Colon (tissue), 2 donors: Measurements from ENCODE around the gene PLCD3.
"Not testable (repeated sequence)": the region's sequence is repeated elsewhere in the genome, so short reads cannot be mapped to it uniquely, and the experiment has no call there.

Experiments
- FAIRE-seq: peaks from 2 replicates; lab custom pipeline; 2012; peaks lifted over from hg19 to GRCh38; lab: Jason Lieb, UNC
- donor health status: control.
- donor health status: control.

The PLCD3 gene

DNA sequence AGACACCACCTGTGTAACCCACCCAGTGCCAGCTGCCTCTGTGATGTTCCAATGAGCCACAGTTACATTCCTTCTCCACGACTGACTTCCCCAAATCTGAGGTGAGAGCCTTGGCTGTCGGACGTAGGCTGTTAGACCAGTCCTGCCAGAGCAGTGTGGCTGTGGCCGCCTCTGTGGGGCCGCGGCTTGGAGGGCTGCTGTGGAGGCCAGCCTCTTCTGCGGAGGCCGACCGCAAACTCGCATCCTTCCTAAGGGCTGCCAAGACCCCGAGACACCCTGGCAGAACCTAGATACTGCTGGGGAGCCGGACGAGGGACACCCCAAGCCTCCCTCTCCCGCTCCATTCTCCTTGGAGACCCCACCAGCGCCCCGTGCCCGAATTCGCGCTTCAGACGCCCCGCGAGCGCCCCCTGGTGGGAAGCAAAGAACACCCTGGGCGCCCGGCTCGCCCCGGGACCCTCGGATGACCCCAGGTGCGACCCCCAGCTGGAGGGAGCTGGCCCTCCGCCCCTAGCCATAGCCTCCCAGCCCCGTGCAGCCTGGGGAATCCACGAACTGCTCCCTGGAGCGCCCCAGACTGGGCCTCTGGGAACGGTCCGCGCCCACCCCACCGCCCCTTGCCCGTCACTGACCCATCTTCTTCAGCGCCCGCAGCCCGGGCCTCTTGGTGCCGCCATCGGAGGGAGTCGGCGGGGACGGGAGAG, 547 bp downstream of the PLCD3 start:
- no peak for FAIRE-seq

DNA sequence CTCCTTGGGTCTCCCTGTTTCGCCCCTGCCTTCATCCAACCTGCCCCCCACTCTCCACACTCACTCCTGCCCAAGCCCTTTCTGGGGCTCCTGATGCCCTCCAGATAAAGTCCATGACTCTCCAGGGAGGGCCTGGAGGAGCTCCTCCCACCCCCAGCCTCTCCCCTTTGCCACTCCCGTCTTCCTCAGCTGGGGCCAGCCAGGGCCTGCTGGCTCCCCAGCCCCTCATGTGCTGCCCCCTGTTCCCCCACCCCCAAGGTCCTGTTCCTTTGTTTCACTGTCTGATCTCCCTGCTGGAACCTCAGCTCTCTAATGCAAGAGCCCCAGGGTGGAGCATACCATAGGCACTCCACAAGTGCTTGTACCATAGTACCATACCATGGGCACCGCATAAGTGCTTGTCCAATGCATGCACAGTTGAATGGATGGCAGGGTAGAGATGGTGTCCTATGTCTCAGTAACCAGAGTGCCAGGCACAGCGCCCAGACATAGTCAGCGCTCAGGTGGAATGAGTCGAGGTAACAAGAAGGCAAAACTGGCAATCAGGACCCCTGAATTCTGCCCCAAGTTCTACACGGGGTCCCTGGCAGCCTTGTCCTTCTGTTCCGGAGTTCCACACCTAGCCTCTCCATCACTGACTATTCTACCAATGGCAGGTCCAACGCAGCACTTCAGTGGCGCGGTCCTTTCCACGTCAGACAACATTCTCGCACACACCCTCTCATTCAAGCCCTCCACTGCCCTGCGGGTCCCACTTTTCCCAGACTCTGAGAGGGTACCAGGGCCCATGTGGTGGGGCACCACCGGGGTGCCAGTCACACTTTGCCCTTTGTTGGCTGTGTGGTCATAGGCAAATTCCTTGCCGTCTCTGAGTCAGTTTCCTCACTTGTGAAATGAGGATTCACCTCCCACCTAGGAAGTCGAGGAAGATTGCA, 1.4 kb downstream of the PLCD3 start:
- FAIRE-seq = no peak

DNA sequence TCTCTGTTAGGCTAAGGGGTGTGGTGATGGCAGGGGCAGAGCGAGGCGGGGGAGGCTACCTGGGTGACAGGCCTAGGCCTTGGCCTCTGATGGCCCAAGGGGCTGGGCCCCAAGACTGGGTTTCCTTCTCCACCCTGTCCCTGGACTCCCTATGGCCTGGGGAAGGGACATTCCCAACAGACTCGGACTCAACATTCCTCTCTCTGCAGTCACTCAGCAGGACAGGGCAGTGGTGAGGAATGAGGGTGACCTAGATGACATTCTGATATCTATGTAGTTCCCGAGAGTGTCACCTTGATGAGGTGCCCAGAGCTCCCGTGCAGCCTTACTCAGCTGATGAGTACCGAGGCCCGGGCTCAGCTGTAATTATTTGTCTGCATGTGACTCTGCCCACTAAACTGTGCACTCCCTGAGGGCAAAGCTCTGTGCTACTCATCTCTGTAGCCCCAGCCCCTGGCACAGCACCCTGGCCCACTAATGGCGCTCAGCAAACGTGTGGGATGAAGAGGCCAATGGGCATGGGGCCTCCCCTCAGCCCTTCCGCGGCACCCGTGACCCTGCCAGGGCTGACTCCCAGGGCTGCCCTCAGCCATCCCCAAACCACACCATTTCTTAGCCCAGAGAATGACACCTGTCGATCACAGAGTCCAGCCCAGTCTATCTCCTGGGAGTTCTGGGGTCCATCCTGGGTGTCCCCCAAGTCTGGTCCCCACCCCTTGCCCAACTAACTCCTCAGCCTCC, 2.2 kb downstream of the PLCD3 start:
- no peak for FAIRE-seq

- FAIRE-seq = no peak
Observed at GRCh38 chr17:45129426-45129939, 2.8 kb downstream of the PLCD3 start.

GRCh38 chr17:45128989-45129388, 3.3 kb downstream of the PLCD3 start:
- no peak for FAIRE-seq

- FAIRE-seq = no peak
Observed at GRCh38 chr17:45128331-45128730, 4.0 kb downstream of the PLCD3 start.

DNA sequence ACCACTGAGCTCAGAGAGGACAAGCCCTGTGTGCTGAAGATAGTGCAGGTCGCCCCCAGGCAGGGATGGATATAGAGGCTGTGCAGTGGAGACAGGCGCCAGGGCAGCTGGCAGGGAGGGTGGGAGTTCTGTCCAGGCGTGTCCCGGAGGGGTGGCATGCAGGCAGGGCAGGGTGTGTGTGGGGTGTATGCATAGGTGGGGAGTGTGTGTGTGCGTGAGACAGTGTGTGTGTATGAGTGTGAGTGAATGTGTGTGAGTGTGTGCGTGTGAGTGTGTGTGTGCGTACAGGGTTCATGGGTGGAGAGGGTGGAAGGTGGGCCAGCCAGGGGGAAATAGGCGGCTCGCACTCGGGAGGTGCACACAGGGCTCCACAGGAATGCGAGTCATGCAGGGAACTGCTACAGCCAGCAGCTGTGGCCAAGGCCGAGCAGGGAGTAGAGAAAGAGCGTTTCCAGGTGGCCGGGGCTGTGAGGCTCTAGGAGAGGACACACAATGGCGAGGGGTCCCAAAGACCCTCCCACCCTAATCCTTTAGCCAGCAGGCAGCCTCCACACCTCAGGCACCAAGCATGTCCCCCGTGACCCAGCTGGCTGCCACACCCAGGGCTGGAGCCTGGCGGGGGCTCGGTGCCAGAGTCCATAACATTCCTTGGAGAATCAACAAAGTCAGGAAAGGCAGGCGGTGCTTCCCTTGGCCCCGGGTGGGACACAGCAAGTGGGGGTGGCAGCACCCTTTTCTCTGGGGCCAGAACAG, 4.6 kb downstream of the PLCD3 start:
- FAIRE-seq = no peak

DNA sequence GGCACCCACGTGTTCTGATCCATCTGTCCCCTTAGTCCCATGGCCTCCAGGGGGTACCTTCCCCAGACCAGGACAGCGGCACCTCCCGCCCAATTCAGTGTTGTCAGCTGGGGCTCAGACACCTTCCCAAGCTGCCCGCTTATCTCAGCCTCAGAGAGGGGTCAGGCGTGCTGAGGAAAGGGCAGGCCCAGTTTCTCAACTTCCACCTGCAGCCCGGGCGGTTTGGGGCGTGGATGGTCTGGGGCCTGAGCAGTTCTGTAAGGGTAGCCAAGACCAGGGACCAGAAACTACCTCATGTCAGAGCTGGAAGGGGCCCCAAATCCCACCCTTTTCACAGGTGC, 5.1 kb downstream of the PLCD3 start:
- FAIRE-seq = no peak

DNA sequence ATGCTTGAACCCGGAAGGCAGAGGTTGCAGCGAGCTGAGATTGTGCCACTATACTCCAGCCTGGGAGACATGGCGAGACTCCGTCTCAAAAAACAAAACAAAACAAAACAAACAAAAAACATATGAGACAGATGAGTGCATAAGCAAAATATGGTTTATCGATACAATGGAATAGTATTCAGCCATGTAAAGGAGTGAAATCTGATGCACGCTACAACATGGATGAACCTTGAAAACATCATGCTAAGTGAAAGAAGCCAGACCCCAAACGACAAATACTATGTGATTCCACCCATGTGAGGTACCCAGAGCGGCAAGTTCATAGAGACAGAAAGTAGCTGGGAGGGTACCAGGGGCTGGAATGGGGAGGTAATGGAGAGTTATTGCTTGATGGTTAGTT, 6.8 kb downstream of the PLCD3 start:
- FAIRE-seq = no peak

GRCh38 chr17:45124797-45125122, 7.6 kb downstream of the PLCD3 start:
- FAIRE-seq = not testable (repeated sequence)

GRCh38 chr17:45123930-45124796, 8.2 kb downstream of the PLCD3 start:
- FAIRE-seq = no peak

GRCh38 chr17:45123076-45123770, 9.1 kb downstream of the PLCD3 start:
- no peak for FAIRE-seq

GRCh38 chr17:45121055-45121454, 11.3 kb downstream of the PLCD3 start:
- FAIRE-seq = no peak

GRCh38 chr17:45120558-45120957, 11.8 kb downstream of the PLCD3 start:
- FAIRE-seq = no peak

DNA sequence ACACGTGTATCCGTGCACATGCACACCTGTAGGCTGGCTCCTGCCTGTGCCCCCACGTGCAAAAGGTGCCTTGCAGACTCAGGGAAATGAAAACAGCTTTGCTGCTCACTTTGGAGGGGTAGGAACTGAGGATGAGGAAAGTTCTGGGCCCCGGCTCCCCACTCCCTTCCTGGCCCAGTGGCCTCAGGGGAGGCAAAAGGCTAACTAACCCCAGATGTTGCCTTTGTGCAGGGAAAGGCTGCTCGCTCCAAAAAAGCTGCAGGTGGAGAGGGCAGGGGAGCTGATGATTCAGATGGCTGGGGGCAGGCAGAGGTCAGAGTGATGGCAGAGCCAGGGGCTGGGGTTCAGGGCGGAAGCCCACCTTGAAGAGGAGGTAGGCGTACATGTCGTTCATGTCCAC, 12.4 kb downstream of the PLCD3 start:
- FAIRE-seq = no peak

DNA sequence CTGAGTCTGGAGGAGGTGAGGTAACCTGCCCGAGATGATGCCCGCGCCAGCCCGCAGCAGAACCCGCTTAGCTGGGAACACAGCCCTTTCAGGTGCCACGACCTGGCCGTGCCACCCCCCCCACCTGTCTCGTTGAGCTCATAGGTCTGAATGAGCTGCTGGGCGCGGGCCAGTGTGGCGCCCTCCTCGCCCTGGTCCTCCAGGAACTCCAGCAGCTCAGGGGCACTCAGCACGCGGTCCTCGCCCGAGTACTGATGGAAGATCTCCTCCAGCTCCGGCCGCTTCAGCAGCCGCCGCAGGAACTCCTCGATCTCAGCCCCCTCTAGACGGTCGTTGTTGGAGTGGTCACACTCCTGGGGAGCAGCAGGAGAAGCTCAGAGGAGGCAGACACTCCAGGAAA, 13.6 kb downstream of the PLCD3 start:
- FAIRE-seq = no peak

GRCh38 chr17:45117848-45118646, 14.3 kb downstream of the PLCD3 start:
- FAIRE-seq = no peak

- FAIRE-seq = no peak
Observed at GRCh38 chr17:45117334-45117733, 15.0 kb downstream of the PLCD3 start.

- FAIRE-seq = no peak
Observed at GRCh38 chr17:45116434-45117016, 15.8 kb downstream of the PLCD3 start.
